Hematopoietic multipotent progenitor cell treated with erythropoietin and hydrocortisone succinate and interleukin-3 and kit ligand, for 17 days (in vitro differentiated cells): Measurements from ENCODE around the gene MAP1LC3B2.

Source experiments
- DNase-seq: peaks from one replicate; pipeline ENCODE4 v3.0.0-alpha.2; 2015; ENCODE audit warnings: low spot score

Gene MAP1LC3B2

GRCh38 chr12:116595672-116596071, 36.5 kb downstream of the MAP1LC3B2 start:
- DNase-seq = no peak

GRCh38 chr12:116597886-116598285, 38.7 kb downstream of the MAP1LC3B2 start:
- DNase-seq = no peak

- DNase-seq = no peak
These were observed 39.4 kb downstream of the MAP1LC3B2 start for GRCh38 chr12:116598311-116599284.

- peak; percentile 54 for DNase-seq
These were observed 40.3 kb downstream of the MAP1LC3B2 start for GRCh38 chr12:116599285-116600136.

- no peak for DNase-seq
These were observed 42.1 kb downstream of the MAP1LC3B2 start for GRCh38 chr12:116600959-116601918.

GRCh38 chr12:116601933-116602810, 43.0 kb downstream of the MAP1LC3B2 start:
- no peak for DNase-seq

GRCh38 chr12:116603546-116604177, 44.5 kb downstream of the MAP1LC3B2 start:
- DNase-seq = no peak

- no peak for DNase-seq
These were observed 45.2 kb downstream of the MAP1LC3B2 start for GRCh38 chr12:116604178-116604895.

- DNase-seq = no peak
These were observed 45.9 kb downstream of the MAP1LC3B2 start for GRCh38 chr12:116604951-116605641.

GRCh38 chr12:116606397-116606796, 47.2 kb downstream of the MAP1LC3B2 start:
- no peak for DNase-seq

- DNase-seq = no peak
These were observed 47.9 kb downstream of the MAP1LC3B2 start for GRCh38 chr12:116607039-116607438.

- DNase-seq = no peak
These were observed 50.3 kb downstream of the MAP1LC3B2 start for GRCh38 chr12:116609319-116610114.

GRCh38 chr12:116610971-116611541, 51.9 kb downstream of the MAP1LC3B2 start:
- no peak for DNase-seq

- DNase-seq = no peak
These were observed 53.3 kb downstream of the MAP1LC3B2 start for GRCh38 chr12:116612436-116612835.

GRCh38 chr12:116613256-116613655, 54.1 kb downstream of the MAP1LC3B2 start:
- no peak for DNase-seq

GRCh38 chr12:116614194-116614915, 55.2 kb downstream of the MAP1LC3B2 start:
- no peak for DNase-seq
